ENCODE measurements around the gene PTPRT.

The PTPRT gene

DNA sequence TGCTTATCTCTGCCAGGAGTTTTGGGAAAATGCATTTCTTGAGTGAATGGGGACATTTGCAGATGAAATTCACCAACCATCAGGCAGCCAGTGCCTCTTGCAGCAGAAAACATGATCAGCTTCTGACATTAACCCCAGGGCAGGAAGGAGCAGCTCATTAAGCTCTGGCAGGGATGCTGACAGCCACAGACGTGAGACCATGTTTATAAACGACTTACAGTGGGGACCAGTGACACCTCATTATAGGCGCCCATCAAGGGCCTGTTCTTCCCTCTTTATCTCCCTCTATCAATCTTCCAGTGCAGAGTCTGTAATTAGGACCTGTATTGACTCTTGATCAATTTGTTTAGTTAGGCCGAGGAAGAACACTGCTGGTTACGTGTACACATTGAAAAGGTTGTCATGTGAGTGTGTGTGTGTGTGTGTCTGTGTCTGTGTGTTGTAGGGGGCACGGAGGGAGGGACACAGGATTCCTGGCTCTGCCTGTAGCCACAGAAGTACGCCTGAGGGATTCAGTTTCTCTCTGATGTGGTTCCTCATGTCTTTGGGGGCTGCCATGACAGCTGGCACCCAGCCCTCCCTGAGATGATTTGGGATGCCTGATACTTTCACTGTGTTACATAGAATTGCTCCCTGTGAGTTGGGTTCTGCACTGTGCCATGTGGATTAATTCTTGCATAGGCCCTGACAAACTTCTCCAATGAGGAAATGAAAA lies 1143.2 kb downstream of the PTPRT start:
- DNase-seq (ENCODE audit: low read depth in 2 of 2) = no peak

DNA sequence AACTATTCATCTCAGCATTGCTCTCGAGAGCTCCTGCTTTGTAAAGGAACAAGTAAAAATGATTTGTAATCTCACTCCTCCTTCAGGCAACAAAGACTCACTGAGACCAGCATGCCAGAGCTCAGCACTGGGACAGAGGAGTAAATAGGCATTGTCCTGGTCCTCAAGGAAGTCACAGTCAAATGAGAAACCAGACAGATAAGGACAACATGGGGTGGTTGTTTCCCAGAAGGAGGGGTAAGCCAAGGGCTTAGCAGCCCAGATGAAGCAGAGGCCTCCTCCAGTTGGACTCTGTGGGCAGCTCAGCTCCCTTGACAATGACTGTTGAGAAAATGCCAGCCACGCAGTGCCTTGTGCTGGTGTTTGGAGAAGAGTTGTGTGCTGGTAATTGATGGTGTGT lies 1145.8 kb downstream of the PTPRT start:
- no peak for DNase-seq (ENCODE audit: low read depth in 2 of 2)

DNA sequence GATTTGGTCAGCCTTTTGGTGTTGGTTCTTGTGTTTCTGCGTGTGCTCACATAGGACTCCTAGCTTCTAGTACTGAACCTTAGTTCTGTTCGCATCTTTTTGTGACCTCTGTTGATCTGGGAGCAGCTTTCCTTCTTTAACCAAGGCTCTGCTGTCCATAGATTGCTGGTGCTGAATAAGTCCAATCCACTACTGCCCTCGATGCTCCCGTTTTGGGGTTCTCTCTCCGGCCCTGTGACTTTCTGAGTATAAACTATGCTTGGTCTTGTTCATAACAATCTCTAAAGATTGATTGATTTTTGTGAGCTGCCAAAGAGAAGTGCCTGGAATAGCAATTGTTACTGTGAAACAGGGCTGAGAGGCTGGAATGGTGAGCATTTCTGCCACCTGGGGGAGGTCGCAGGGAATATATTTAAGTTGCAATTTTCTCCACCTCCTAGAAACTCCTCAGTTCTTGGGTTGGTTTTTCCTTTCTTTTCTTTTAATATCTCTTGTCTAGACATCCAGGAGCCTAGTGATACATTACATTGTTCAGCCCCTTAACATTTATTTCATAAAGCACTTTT lies 1148.6 kb downstream of the PTPRT start:
- DNase-seq (ENCODE audit: low read depth in 2 of 2) = no peak

DNA sequence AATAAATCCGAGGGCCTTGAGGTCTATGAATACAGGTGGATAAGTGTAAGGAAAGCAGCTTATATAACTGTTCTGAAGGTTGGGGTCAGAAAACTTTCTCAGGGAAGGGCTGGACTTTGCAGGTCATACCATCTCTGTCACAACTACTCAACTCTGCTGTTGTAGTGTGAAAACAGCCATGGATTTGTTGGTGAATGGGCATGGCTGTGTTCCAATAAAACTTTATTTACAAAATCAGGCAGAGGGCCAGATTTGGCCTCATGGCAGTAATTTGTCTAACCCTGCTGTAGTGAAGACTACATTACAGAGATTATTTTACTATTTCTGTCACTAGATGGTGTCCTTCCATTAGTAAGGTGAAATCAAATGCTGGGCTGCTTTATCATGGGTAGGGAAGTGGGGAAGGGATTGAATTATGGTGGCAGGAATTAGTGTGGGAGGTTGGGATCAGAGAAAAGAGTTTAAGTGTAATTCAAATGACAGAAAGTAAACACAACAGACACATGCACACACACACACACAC lies 1161.9 kb downstream of the PTPRT start:
- DNase-seq (ENCODE audit: low read depth in 2 of 2) = no peak

DNA sequence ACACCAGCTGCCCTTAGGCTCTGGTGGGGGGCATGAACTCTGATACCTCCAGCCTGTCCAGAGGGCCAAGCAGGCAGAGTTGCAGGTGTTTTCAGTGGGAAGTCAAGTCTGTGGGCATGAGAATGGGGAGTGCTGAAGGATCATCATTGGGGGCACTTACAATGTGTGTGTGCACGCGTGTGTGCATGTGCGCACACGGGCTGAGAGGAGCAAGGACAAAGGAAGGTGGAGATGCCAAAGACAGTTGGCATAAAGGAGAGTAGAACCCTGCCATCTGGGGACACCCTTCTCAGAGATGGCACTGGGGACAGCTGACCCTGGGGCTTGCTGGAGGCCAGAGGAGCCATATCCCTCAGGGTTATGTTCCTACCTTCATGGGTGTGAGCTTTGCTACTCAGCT lies 1163.1 kb downstream of the PTPRT start:
- no peak for DNase-seq (ENCODE audit: low read depth in 2 of 2)

DNA sequence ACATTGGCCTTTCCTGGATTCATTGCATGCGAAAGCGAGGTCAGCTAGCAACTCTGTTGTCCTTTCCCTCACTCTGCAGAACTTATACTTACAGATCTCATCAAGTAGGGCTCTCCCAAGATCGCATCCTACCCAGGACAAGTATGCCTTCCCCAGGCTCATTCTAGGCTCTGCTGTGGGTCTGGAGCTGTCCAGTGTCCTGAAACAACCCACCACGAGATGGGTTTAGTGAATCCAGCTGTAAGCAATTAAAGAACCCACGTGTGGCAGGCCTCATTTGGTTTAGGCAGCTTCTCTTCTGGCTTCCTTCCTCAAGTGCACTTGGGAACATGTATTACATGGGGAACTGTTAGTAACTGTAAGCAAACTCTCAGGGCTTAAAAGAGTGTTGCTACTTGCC lies 1165.1 kb downstream of the PTPRT start:
- DNase-seq (ENCODE audit: low read depth in 2 of 2) = no peak
